SK-N-SH (cell line): ENCODE measurements around the gene AGGF1.

Experiments used
- EP300 ChIP-seq, 2 experiments: IDR thresholded peaks; 2 replicates each; pipeline versions ENCODE4 v1.4.0 to v1.6.1; 2012; ENCODE audit warnings: borderline replicate concordance in 1 of 2, low read depth in 1 of 2, low read length in 1 of 2
- GABPA ChIP-seq: IDR thresholded peaks from 2 replicates; pipeline ENCODE4 v1.4.0; 2012; ENCODE audit warnings: low read depth, mild to moderate bottlenecking
- MXI1 ChIP-seq: IDR thresholded peaks from 2 replicates; pipeline ENCODE4 v1.6.1; 2012; ENCODE audit warnings: mild to moderate bottlenecking, low read depth, low read length, improper control_type of control experiment
- NRF1 ChIP-seq: IDR thresholded peaks from 2 replicates; pipeline ENCODE4 v1.6.1; 2012; ENCODE audit warnings: low read depth, mild to moderate bottlenecking, low read length
- POLR2AphosphoS5 ChIP-seq: IDR thresholded peaks from 2 replicates; pipeline ENCODE4 v1.6.1; 2012; ENCODE audit warnings: low read depth, low read length
- RCOR1 ChIP-seq: fragments of 150-350 bp; IDR thresholded peaks from 2 replicates; pipeline ENCODE4 v1.6.1; 2017; ENCODE audit warnings: antibody characterized with exemption, low read length
- TCF12 ChIP-seq: IDR thresholded peaks from 2 replicates; pipeline ENCODE4 v1.4.0; 2012
- USF1 ChIP-seq: IDR thresholded peaks from 2 replicates; pipeline ENCODE4 v1.4.0; 2012; ENCODE audit warnings: low read depth, borderline replicate concordance
- USF2 ChIP-seq: fragments of 150-350 bp; IDR thresholded peaks from 2 replicates; pipeline ENCODE4 v1.6.1; 2017; ENCODE audit warnings: antibody characterized with exemption, low read length, low read depth, borderline replicate concordance
- YY1 ChIP-seq: IDR thresholded peaks from 2 replicates; pipeline ENCODE4 v1.4.0; 2012; ENCODE audit warnings: low read depth, mild to moderate bottlenecking
- TF ChIP-seq, protein P1 (sequence below): fragments of 200-600 bp; sonication (generic); IDR thresholded peaks from 2 replicates; pipeline ENCODE4 v1.6.1; 2017; ENCODE audit warnings: antibody characterized with exemption, mild to moderate bottlenecking, moderate library complexity
- TF ChIP-seq, protein P2 (sequence below): IDR thresholded peaks from 2 replicates; pipeline ENCODE4 v1.4.0; 2012; ENCODE audit warnings: low read depth
- TF ChIP-seq, protein P3 (sequence below): IDR thresholded peaks from 2 replicates; pipeline ENCODE4 v1.4.0; 2012; ENCODE audit warnings: low read depth, borderline replicate concordance

DNA sequence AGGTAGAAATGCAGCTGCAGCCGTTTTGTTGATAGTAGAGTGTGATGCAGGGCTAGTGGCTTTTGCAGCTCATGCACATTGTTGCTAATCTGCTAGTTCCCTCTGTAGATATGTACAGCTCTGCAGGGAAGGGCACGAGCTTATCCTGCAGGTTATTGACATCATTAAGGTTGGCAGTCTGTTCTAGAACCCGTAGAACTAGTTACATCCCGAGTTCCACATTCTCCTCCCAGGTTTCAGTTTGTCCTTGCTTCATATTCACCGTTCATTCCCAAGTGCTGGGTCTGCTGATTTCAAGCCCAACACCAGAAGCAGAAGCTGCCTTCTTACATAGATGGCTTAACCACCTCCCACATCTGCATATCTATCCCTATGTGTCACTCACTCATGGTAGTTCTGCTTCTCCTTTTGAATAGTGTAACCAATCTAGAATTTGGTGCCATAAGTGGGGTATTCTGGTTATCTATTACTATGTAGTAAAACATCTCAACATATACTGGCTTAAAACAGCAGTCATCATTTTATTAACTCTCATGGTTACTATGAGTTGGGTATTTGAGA lies 39.2 kb upstream of the AGGF1 start:
- no peak for TF ChIP-seq YY1
- TF ChIP-seq, protein P1, sequence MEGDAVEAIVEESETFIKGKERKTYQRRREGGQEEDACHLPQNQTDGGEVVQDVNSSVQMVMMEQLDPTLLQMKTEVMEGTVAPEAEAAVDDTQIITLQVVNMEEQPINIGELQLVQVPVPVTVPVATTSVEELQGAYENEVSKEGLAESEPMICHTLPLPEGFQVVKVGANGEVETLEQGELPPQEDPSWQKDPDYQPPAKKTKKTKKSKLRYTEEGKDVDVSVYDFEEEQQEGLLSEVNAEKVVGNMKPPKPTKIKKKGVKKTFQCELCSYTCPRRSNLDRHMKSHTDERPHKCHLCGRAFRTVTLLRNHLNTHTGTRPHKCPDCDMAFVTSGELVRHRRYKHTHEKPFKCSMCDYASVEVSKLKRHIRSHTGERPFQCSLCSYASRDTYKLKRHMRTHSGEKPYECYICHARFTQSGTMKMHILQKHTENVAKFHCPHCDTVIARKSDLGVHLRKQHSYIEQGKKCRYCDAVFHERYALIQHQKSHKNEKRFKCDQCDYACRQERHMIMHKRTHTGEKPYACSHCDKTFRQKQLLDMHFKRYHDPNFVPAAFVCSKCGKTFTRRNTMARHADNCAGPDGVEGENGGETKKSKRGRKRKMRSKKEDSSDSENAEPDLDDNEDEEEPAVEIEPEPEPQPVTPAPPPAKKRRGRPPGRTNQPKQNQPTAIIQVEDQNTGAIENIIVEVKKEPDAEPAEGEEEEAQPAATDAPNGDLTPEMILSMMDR = no peak
- no peak for TF ChIP-seq EP300 (IDR thresholded peaks at IDR 0.05; ENCODE audit: borderline replicate concordance in 1 of 2, low read depth in 1 of 2, low read length in 1 of 2)
- no peak for TF ChIP-seq POLR2AphosphoS5
- TF ChIP-seq USF1 = no peak
- TF ChIP-seq, protein P2, sequence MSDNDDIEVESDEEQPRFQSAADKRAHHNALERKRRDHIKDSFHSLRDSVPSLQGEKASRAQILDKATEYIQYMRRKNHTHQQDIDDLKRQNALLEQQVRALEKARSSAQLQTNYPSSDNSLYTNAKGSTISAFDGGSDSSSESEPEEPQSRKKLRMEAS = no peak
- no peak for TF ChIP-seq TCF12
- TF ChIP-seq NRF1 = no peak
- no peak for TF ChIP-seq MXI1
- no peak for TF ChIP-seq GABPA
- TF ChIP-seq, protein P3, sequence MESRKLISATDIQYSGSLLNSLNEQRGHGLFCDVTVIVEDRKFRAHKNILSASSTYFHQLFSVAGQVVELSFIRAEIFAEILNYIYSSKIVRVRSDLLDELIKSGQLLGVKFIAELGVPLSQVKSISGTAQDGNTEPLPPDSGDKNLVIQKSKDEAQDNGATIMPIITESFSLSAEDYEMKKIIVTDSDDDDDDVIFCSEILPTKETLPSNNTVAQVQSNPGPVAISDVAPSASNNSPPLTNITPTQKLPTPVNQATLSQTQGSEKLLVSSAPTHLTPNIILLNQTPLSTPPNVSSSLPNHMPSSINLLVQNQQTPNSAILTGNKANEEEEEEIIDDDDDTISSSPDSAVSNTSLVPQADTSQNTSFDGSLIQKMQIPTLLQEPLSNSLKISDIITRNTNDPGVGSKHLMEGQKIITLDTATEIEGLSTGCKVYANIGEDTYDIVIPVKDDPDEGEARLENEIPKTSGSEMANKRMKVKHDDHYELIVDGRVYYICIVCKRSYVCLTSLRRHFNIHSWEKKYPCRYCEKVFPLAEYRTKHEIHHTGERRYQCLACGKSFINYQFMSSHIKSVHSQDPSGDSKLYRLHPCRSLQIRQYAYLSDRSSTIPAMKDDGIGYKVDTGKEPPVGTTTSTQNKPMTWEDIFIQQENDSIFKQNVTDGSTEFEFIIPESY = no peak
- TF ChIP-seq RCOR1 = no peak
- TF ChIP-seq USF2 = no peak
